ENCODE results near the gene PEPD.
"Not testable (repeated sequence)": the region's sequence is repeated elsewhere in the genome, so short reads cannot be mapped to it uniquely, and the experiment has no call there.

DNA sequence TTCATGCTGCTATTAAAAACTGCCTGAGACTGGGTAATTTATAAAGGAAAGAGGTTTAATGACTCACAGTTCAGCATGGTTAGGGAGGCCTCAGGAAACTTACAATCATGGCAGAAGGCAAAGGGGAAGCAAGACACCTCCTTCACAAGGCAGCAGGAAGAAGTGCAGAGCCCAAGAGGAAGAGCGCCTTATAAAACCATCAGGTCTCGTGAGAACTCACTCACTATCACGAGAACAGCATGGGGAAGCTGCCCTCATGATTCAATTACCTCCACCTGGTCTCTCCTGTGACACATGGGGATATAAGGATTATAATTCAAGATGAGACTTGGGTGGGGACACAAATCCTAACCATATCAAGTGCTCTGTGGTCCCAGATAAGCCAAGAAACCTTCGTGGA lies 34.1 kb upstream of the PEPD start:
- TF ChIP-seq, protein P1, sequence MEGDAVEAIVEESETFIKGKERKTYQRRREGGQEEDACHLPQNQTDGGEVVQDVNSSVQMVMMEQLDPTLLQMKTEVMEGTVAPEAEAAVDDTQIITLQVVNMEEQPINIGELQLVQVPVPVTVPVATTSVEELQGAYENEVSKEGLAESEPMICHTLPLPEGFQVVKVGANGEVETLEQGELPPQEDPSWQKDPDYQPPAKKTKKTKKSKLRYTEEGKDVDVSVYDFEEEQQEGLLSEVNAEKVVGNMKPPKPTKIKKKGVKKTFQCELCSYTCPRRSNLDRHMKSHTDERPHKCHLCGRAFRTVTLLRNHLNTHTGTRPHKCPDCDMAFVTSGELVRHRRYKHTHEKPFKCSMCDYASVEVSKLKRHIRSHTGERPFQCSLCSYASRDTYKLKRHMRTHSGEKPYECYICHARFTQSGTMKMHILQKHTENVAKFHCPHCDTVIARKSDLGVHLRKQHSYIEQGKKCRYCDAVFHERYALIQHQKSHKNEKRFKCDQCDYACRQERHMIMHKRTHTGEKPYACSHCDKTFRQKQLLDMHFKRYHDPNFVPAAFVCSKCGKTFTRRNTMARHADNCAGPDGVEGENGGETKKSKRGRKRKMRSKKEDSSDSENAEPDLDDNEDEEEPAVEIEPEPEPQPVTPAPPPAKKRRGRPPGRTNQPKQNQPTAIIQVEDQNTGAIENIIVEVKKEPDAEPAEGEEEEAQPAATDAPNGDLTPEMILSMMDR (IDR thresholded peaks at IDR 0.05): not testable (repeated sequence)
- TF ChIP-seq POLR2A (IDR thresholded peaks at IDR 0.05): not testable (repeated sequence)
